Measurements from ENCODE around the gene GTF3C1.
A peak's percentile ranks its signal among the peaks of the same experiment; 100 is the strongest.
"Not testable (repeated sequence)": the region's sequence is repeated elsewhere in the genome, so short reads cannot be mapped to it uniquely, and the experiment has no call there.

The GTF3C1 gene, protein sequence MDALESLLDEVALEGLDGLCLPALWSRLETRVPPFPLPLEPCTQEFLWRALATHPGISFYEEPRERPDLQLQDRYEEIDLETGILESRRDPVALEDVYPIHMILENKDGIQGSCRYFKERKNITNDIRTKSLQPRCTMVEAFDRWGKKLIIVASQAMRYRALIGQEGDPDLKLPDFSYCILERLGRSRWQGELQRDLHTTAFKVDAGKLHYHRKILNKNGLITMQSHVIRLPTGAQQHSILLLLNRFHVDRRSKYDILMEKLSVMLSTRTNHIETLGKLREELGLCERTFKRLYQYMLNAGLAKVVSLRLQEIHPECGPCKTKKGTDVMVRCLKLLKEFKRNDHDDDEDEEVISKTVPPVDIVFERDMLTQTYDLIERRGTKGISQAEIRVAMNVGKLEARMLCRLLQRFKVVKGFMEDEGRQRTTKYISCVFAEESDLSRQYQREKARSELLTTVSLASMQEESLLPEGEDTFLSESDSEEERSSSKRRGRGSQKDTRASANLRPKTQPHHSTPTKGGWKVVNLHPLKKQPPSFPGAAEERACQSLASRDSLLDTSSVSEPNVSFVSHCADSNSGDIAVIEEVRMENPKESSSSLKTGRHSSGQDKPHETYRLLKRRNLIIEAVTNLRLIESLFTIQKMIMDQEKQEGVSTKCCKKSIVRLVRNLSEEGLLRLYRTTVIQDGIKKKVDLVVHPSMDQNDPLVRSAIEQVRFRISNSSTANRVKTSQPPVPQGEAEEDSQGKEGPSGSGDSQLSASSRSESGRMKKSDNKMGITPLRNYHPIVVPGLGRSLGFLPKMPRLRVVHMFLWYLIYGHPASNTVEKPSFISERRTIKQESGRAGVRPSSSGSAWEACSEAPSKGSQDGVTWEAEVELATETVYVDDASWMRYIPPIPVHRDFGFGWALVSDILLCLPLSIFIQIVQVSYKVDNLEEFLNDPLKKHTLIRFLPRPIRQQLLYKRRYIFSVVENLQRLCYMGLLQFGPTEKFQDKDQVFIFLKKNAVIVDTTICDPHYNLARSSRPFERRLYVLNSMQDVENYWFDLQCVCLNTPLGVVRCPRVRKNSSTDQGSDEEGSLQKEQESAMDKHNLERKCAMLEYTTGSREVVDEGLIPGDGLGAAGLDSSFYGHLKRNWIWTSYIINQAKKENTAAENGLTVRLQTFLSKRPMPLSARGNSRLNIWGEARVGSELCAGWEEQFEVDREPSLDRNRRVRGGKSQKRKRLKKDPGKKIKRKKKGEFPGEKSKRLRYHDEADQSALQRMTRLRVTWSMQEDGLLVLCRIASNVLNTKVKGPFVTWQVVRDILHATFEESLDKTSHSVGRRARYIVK (N-terminal part only)

DNA sequence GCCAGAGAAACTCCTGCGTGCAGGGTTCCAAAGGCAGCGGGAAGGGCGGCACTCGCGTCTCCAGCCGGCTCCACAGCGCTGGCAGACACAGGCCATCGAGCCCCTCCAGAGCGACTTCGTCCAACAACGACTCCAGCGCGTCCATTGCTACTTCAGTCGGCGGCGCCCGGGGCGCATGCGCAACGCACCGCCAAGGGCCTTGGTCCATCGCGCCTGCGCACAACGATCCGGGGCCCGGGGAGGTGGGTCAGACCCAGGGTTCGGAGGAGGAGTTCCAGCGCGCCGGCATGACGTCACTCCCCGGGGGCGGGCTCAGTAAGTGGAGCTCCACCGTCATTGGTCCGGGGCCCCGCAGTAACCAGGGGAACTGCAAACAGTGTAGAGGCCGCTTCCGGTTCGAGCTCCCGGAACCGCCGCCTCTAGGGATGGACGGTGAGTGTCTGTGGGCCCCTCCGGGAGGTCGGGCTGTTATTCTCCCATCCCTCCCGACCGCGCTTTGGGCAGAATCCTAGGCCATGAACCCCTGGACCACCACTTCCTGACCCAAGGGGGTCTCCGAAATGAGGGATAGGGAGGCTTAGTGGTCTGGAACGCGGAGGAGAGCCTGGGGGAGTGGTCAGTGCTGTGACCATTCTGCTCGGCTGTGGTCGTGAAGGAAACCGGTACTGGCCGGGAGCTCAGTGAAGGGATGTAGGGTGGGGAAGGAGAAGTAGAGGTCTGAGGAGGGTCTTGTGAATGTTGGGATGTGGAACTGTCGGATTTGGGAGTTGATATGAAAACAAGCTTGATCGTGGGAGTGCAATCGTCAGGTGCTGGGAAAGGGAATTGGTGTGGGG lies at the start of gene GTF3C1, which contains the start of gene KATNIP:
Gene GTF3C1 (minus strand): TSS at position 168 of the 836 bp plus-strand sequence. CDS start 23 bp downstream, at position 145.
Gene KATNIP (plus strand): TSS at position 399 of the 836 bp plus-strand sequence. CDS start 27 bp downstream, at position 426.
- DNase-seq = peak; percentile 100

GRCh38 chr16:27598931-27599565 lies 49.3 kb upstream of the GTF3C1 start:
- DNase-seq = no peak

GRCh38 chr16:27598220-27598619 lies 48.5 kb upstream of the GTF3C1 start:
- DNase-seq = no peak

DNA sequence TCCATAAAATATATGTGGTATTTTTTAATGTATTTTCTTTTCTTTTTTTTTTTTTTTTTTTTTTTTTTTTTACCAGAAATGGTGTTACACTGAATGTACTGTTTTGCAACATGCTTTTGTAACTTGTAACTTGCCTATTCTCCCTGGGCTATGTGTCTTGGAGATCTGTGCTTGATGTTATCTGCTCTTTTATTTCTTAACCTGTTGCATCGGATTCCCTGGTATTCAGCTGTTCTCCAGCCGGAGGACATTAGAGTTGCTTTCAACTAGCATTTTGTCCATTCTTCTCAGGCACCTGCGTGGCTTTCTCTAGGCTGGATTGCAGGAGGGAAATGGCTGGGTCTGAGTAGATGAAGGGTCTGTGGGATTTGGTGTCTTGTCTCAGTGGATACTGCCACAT lies 47.6 kb upstream of the GTF3C1 start:
- no peak for DNase-seq

DNA sequence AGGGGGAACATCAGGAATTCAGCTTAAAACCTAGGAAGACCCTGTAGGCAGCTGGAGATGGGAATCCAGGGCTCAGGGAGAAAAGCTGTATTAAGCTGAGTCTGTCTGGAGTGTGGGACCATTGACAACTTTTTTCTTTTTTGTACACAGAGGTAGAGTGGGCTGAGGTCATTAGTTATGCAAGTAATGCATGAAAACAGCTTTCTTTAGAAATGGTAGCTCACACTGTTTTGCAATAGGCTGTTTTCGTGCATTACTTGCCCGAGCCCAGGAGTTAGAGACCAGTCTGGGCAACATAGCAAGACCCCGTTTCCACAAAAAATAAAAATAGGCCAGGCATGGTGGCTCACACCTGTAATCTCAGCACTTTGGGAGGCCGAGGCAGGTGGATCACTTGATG lies 46.7 kb upstream of the GTF3C1 start:
- no peak for DNase-seq

- no peak for DNase-seq
Measured at GRCh38 chr16:27595993-27596392, 46.3 kb upstream of the GTF3C1 start.

- no peak for DNase-seq
Measured at GRCh38 chr16:27595475-27595874, 45.8 kb upstream of the GTF3C1 start.

GRCh38 chr16:27591837-27592236 lies 42.1 kb upstream of the GTF3C1 start:
- no peak for DNase-seq

DNA sequence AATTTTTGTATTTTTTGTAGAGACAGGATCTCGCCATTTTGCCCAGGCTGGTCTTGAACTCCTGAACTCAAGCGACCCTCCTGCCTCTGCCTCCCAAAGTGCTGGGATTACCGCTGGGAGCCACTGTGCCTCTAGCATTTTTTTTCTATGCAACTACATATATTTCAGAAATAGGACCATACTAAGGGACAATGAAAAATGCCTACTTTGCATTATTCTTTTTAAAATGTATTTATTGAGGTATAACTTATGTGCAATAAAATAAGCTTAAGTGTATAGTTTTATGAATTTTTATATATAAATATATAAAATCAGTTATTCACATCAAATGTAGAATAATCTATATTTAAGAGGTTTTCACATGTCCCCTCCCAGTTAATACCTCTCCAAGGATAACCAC lies 38.3 kb upstream of the GTF3C1 start:
- DNase-seq = no peak

- no peak for DNase-seq
Measured at GRCh38 chr16:27586711-27587110, 37.0 kb upstream of the GTF3C1 start.

DNA sequence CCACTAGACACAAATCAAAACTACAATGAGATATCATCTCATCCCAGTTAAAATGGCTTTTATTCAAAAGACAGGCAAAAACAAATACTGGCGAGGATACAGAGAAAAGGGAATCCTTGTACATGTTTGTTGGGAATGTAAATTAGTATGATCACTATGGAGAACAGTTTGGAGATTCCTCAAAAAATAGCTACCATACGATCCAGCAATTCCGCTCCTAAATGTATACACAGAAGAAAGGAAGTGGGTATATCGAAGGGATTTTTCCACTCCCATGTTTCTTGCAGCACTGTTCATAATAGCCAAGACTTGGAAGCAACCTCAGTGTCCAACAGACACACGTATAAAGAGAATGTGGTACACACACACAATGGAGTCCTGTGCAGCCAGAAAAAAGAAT lies 35.5 kb upstream of the GTF3C1 start:
- DNase-seq = no peak

DNA sequence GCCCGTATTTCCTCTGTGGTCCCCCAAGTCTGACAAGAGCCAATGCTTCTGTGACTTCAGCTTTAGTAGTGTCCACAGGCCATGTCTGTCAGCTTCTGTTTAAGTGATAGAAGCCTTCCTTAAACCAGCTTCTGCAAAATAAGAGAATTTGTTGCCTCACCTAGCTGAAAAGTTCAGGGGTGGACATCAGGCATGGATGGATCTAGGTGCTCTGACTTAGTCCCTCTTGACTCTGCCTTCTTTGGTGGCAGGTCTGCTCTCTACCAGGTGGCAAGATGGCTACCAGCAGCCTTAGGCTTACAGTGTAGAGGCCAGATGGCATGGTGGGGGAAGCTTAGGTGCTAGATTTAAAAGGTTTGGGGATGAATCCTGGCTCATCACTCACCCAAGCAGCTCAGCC lies 33.9 kb upstream of the GTF3C1 start:
- DNase-seq = no peak

DNA sequence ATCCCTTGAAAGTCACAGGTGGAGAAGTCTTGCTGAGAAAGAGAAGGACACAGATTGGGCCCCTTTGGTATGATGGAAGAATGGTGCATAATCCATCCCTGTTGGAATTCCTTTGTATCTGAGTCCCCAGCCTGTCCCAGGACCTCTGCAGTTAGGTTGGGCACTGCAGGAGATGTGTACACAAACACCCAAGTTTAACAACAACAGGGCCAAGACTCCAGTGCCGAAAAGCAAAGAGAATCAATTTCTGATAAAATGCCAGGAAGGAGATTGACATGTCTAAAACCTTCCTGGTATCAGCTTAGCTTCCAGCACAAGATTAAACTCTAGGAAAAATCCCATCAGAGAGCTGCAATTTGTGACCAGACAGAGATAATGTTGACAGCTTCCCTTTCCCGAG lies 33.2 kb upstream of the GTF3C1 start:
- no peak for DNase-seq

DNA sequence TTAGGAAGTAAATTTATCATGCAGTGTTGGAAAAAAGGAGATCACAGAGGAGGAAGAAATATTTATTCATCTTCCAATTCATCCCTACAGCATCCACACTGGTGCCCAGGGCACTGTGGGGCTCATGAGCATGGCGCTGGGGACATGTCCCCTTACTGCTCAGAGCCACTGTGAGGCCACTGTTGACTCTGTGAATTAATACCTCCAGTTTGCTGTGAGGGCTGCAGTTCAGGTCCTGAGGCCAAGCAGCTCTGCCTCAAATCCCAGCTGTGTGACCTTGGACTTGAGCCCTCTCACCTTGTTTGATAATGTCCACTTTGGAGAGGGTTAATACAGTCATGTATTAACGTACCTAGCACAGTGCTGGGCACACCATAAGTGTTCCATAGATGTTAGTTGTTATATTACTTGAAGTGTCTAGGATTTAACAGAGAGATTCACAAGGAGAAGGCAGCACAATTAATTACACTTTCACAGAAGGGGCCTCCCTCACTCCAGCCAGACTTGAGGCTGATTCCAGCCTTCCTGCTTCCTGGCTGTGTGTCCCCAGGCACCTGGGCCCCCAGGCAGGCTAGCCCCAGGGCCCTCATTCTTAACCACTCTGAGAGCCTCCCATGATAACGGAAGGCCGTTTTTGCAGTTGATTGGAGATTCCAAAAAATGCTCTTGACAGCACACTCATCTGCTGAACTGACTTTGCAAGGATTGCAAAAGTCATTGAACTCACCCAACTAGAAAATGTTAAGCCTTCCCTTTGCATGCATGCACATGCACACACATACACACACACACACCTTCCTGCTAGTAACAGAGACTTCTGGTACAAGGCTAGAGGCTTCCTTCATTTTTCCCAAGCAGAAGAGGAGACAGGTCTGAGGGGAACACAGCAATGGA lies 29.6 kb upstream of the GTF3C1 start:
- no peak for DNase-seq

GRCh38 chr16:27576729-27577128 lies 27.0 kb upstream of the GTF3C1 start:
- no peak for DNase-seq

- DNase-seq = no peak
Measured at GRCh38 chr16:27572711-27573110, 23.0 kb upstream of the GTF3C1 start.

- DNase-seq = no peak
Measured at GRCh38 chr16:27571433-27572326, 22.0 kb upstream of the GTF3C1 start.

- not testable (repeated sequence) for DNase-seq
Measured at GRCh38 chr16:27570986-27571385, 21.3 kb upstream of the GTF3C1 start.

DNA sequence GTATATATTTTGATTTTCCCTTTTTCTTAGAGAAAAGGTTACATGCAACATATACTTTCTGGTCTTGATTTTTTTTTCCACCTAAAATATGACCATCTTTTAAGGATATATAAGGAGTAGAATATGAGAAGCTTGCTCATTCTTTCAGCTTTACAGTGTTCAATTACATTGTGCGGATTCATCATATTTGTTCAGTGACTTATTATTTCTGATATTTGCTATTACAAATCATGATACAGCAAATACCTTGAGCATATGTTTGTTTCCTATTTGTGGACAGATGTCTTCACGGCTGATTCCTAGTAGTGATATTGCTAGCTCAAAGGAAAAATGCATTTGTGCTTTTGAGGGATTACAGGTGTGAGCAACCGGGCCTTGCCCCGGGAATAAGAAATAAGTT lies 18.4 kb upstream of the GTF3C1 start:
- no peak for DNase-seq

Measured in activated CD4-positive, alpha-beta T cell treated with anti-CD3 and anti-CD28 coated beads for 48 hours (primary cell).